ENCODE measurements around the gene AGAP5.
"Not testable (repeated sequence)": the region's sequence is repeated elsewhere in the genome, so short reads cannot be mapped to it uniquely, and the experiment has no call there.

The AGAP5 gene

DNA sequence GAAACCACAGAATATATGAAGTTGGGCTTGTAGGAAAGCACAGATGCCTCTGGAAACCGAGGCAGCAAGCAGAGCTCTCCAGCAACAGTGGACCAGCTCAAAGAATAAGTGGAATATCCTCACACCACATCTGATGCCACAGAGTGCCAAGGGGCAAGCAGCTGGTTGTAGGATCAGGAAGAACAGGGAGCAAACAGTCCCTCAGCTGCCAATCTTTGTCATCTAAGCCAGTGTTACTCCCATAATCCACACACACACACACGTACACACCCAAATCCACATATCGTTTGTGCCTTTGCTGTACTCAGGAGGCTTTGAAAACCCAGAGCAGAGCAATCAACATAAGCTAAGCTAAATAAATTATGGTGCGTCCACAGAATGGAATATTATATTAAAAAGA lies 25.6 kb upstream of the AGAP5 start:
- Histone ChIP-seq H3K9me3 (replicated peaks; ENCODE audit: insufficient read depth, low read length) (no peaks in the 10 kb centered on the region), H3K4me1 (ENCODE audit: low read length) (no peaks in the 10 kb centered on the region), H3K9me2 (replicated peaks; ENCODE audit: insufficient read depth, low read length) (no peaks in the 10 kb centered on the region), H2AFZ (ENCODE audit: low read length) (no peak overlapping the region), H3K79me2 (ENCODE audit: low read length) (0 out of 2 replicates have a peak, but pooled peaks cover 6% of the 10 kb centered on the region), H3K36me3 (replicated peaks; ENCODE audit: insufficient read depth, low read length) (peaks cover 3% of the 10 kb centered on the region; the same call in 1 of the 2 replicates), H3K4me3 (ENCODE audit: low read length) (no peak overlapping the region), H3F3A (ENCODE audit: insufficient read depth, low read length) (no peaks in the 10 kb centered on the region), H3K27me3 (replicated peaks; ENCODE audit: insufficient read depth, low read length) (no peaks in the 10 kb centered on the region), H3K27ac (ENCODE audit: low read length) (no peak overlapping the region), H3K4me2 (ENCODE audit: low read depth, low read length) (no peak overlapping the region), H4K20me1 (ENCODE audit: insufficient read depth, low read length) (no peaks in the 10 kb centered on the region), H3K9ac (ENCODE audit: low read length) (no peak overlapping the region)
- TF ChIP-seq EZH2 (optimal IDR thresholded peaks at IDR 0.05; ENCODE audit: low read depth, low read length) (no peak), EZH2phosphoT487 (IDR thresholded peaks at IDR 0.05; ENCODE audit: low read length) (no peak), CTCF (IDR thresholded peaks at IDR 0.05; ENCODE audit: low read length) (no peak)
- DNase-seq, result no peak

DNA sequence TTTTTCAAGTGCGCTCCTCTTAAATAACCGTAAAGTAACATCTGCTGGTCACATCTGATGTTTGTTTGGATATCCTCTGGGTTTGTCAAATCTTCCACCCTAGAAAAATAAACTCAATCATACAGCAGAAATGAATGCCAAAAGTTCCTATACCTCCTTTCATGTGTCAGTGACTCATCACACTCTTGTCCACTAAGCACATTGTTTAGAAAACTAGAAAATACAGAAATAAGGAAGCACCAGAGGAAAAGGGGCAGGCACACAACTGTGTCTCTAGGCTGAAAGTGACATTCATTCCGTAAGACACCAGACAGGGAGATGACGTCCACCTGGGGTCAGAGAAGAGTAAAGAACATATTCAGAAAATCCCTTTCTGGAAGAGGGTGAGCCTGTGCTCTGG lies 22.7 kb upstream of the AGAP5 start:
- H3K9ac ChIP-seq (ENCODE audit: low read length); H3K9me3 ChIP-seq (replicated peaks; ENCODE audit: insufficient read depth, low read length); H3K9me2 ChIP-seq (replicated peaks; ENCODE audit: insufficient read depth, low read length); H3K27ac ChIP-seq (ENCODE audit: low read length); H3F3A ChIP-seq (ENCODE audit: insufficient read depth, low read length); H3K79me2 ChIP-seq (ENCODE audit: low read length); H3K27me3 ChIP-seq (replicated peaks; ENCODE audit: insufficient read depth, low read length); H4K20me1 ChIP-seq (ENCODE audit: insufficient read depth, low read length); H3K4me3 ChIP-seq (ENCODE audit: low read length); DNase-seq; H3K36me3 ChIP-seq (replicated peaks; ENCODE audit: insufficient read depth, low read length); H3K4me2 ChIP-seq (ENCODE audit: low read depth, low read length); H2AFZ ChIP-seq (ENCODE audit: low read length): not testable (repeated sequence)
- H3K4me1 ChIP-seq (ENCODE audit: low read length), result peaks cover 10% of the 10 kb centered on the region

DNA sequence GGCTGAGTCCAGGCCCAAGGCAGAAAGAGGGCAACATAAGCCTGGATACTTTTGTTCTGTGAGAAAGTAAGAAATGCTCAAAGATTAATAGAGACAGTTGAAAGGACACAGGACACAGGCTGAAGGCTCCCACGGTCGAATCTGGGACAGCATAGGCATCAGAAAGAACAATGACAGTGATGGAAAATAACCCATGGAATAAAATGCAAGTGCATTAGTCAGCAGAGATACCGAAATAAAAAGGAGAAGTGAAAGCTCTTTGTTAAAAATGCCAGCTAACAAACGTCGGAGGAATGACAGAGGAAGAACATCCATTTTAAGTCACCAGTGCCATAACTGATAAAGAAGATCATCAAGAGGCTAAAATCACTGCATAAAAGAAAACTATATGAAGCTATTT lies 19.6 kb upstream of the AGAP5 start:
- Histone ChIP-seq H3K9me3 (replicated peaks; ENCODE audit: insufficient read depth, low read length) (no peaks in the 10 kb centered on the region), H3K4me2 (ENCODE audit: low read depth, low read length) (peak overlapping the region; percentile 54), H3K9ac (ENCODE audit: low read length) (peak overlapping the region; percentile 31; the same call in 1 of the 2 replicates), H3K27me3 (replicated peaks; ENCODE audit: insufficient read depth, low read length) (no peaks in the 10 kb centered on the region), H3K27ac (ENCODE audit: low read length) (peak overlapping the region; percentile 54; the same call in 1 of the 2 replicates), H3K4me3 (ENCODE audit: low read length) (peak overlapping the region; percentile 1; the same call in 1 of the 2 replicates), H3K4me1 (ENCODE audit: low read length) (peaks cover 10% of the 10 kb centered on the region), H4K20me1 (ENCODE audit: insufficient read depth, low read length) (no peaks in the 10 kb centered on the region), H3K79me2 (ENCODE audit: low read length) (peaks cover 5% of the 10 kb centered on the region; the same call in 1 of the 2 replicates), H3K9me2 (replicated peaks; ENCODE audit: insufficient read depth, low read length) (no peaks in the 10 kb centered on the region), H3F3A (ENCODE audit: insufficient read depth, low read length) (peaks cover 8% of the 10 kb centered on the region; the same call in 1 of the 2 replicates), H2AFZ (ENCODE audit: low read length) (no peak overlapping the region), H3K36me3 (replicated peaks; ENCODE audit: insufficient read depth, low read length) (peaks cover 6% of the 10 kb centered on the region)
- TF ChIP-seq CTCF (IDR thresholded peaks at IDR 0.05; ENCODE audit: low read length) (no peak), EZH2 (optimal IDR thresholded peaks at IDR 0.05; ENCODE audit: low read depth, low read length) (no peak), EZH2phosphoT487 (IDR thresholded peaks at IDR 0.05; ENCODE audit: low read length) (no peak)
- DNase-seq, result peak; percentile 20

GRCh38 chr10:73716251-73716650 lies 18.3 kb upstream of the AGAP5 start:
- H3K27me3 ChIP-seq (replicated peaks; ENCODE audit: insufficient read depth, low read length), result no peaks in the 10 kb centered on the region
- no peak overlapping the region for H3K27ac ChIP-seq (ENCODE audit: low read length)
- H3K4me2 ChIP-seq (ENCODE audit: low read depth, low read length), result no peak overlapping the region
- no peak for DNase-seq
- peaks cover 5% of the 10 kb centered on the region; the same call in 1 of the 2 replicates for H3K79me2 ChIP-seq (ENCODE audit: low read length)
- H3K9me3 ChIP-seq (replicated peaks; ENCODE audit: insufficient read depth, low read length), result no peaks in the 10 kb centered on the region
- H2AFZ ChIP-seq (ENCODE audit: low read length), result no peak overlapping the region
- no peak overlapping the region for H3K4me3 ChIP-seq (ENCODE audit: low read length)
- no peak overlapping the region for H3K9ac ChIP-seq (ENCODE audit: low read length)
- H3F3A ChIP-seq (ENCODE audit: insufficient read depth, low read length), result peaks cover 8% of the 10 kb centered on the region; the same call in 1 of the 2 replicates
- H3K36me3 ChIP-seq (replicated peaks; ENCODE audit: insufficient read depth, low read length), result peaks cover 6% of the 10 kb centered on the region
- H3K4me1 ChIP-seq (ENCODE audit: low read length), result peaks cover 10% of the 10 kb centered on the region
- no peaks in the 10 kb centered on the region for H3K9me2 ChIP-seq (replicated peaks; ENCODE audit: insufficient read depth, low read length)
- TF ChIP-seq EZH2phosphoT487 (IDR thresholded peaks at IDR 0.05; ENCODE audit: low read length), result no peak
- TF ChIP-seq EZH2 (optimal IDR thresholded peaks at IDR 0.05; ENCODE audit: low read depth, low read length), result no peak
- no peaks in the 10 kb centered on the region for H4K20me1 ChIP-seq (ENCODE audit: insufficient read depth, low read length)

GRCh38 chr10:73715179-73716156 lies 17.6 kb upstream of the AGAP5 start:
- not testable (repeated sequence) for DNase-seq; H3K9me2 ChIP-seq (replicated peaks; ENCODE audit: insufficient read depth, low read length); H3K79me2 ChIP-seq (ENCODE audit: low read length); H2AFZ ChIP-seq (ENCODE audit: low read length); H3K27me3 ChIP-seq (replicated peaks; ENCODE audit: insufficient read depth, low read length); H3K9me3 ChIP-seq (replicated peaks; ENCODE audit: insufficient read depth, low read length); H3K4me2 ChIP-seq (ENCODE audit: low read depth, low read length); H4K20me1 ChIP-seq (ENCODE audit: insufficient read depth, low read length); H3K27ac ChIP-seq (ENCODE audit: low read length); H3K9ac ChIP-seq (ENCODE audit: low read length); H3K4me3 ChIP-seq (ENCODE audit: low read length); H3F3A ChIP-seq (ENCODE audit: insufficient read depth, low read length); H3K36me3 ChIP-seq (replicated peaks; ENCODE audit: insufficient read depth, low read length)
- peaks cover 10% of the 10 kb centered on the region for H3K4me1 ChIP-seq (ENCODE audit: low read length)

DNA sequence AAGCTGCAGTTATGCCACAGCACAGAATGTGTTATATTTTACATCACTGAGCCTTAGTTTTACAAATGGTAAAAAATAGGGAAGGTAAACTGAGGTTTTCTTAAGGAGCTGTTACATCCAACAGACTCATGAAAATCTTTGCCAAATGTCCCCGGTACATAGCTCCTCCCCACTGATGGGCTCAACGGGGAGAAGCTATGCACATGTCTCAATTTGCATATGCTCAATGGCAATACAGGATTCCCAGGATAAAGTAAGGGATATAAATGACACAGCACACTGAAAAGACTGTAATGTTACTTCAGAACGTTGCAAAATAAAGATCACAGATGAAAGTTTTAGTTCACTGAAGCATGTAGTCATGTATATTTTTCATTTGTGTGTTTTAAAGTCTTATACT lies 16.6 kb upstream of the AGAP5 start:
- H3K9ac ChIP-seq (ENCODE audit: low read length); H3K9me2 ChIP-seq (replicated peaks; ENCODE audit: insufficient read depth, low read length); H3F3A ChIP-seq (ENCODE audit: insufficient read depth, low read length); H3K27me3 ChIP-seq (replicated peaks; ENCODE audit: insufficient read depth, low read length); H3K27ac ChIP-seq (ENCODE audit: low read length); H3K79me2 ChIP-seq (ENCODE audit: low read length); H3K9me3 ChIP-seq (replicated peaks; ENCODE audit: insufficient read depth, low read length); H3K4me2 ChIP-seq (ENCODE audit: low read depth, low read length); H2AFZ ChIP-seq (ENCODE audit: low read length); DNase-seq; H3K36me3 ChIP-seq (replicated peaks; ENCODE audit: insufficient read depth, low read length); H3K4me3 ChIP-seq (ENCODE audit: low read length); H4K20me1 ChIP-seq (ENCODE audit: insufficient read depth, low read length): not testable (repeated sequence)
- peaks cover 10% of the 10 kb centered on the region for H3K4me1 ChIP-seq (ENCODE audit: low read length)

Measured in MM.1S (cell line).